ENCODE measurements around the gene RNF157. TPM values are rescaled to one million over a fixed set of nuclear protein-coding genes. Genes with fewer than 3 reads are reported as not detected.

Gene RNF157
- total and polyA plus RNA-seq, 9 of the 15 experiments (the other 6 are each of a cell fraction or from before 2014, with no cell fraction given): 8.1 to 31.7 (median 20.8) TPM

GRCh38 chr17:76272541-76273444, 32.5 kb upstream of the RNF157 start:
- H3K4me3 ChIP-seq: no peak overlapping the region
- peaks cover 31 to 93% of the 10 kb centered on the region in 2 experiments for H3K4me1 ChIP-seq (replicated peaks in 1 of 2; ENCODE audit: control insufficient read depth in 2 of 2, insufficient read depth in 2 of 2, low read length in 2 of 2)
- TF ChIP-seq, protein P1, sequence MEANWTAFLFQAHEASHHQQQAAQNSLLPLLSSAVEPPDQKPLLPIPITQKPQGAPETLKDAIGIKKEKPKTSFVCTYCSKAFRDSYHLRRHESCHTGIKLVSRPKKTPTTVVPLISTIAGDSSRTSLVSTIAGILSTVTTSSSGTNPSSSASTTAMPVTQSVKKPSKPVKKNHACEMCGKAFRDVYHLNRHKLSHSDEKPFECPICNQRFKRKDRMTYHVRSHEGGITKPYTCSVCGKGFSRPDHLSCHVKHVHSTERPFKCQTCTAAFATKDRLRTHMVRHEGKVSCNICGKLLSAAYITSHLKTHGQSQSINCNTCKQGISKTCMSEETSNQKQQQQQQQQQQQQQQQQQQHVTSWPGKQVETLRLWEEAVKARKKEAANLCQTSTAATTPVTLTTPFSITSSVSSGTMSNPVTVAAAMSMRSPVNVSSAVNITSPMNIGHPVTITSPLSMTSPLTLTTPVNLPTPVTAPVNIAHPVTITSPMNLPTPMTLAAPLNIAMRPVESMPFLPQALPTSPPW (CRISPR knock-in tag; IDR thresholded peaks at IDR 0.05): 0 out of 2 replicates have a peak, but pooled peaks have one; percentile 6
- TF ChIP-seq, protein P2, sequence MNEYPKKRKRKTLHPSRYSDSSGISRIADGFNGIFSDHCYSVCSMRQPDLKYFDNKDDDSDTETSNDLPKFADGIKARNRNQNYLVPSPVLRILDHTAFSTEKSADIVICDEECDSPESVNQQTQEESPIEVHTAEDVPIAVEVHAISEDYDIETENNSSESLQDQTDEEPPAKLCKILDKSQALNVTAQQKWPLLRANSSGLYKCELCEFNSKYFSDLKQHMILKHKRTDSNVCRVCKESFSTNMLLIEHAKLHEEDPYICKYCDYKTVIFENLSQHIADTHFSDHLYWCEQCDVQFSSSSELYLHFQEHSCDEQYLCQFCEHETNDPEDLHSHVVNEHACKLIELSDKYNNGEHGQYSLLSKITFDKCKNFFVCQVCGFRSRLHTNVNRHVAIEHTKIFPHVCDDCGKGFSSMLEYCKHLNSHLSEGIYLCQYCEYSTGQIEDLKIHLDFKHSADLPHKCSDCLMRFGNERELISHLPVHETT (CRISPR knock-in tag; conservative IDR thresholded peaks at IDR 0.05 in 1 of 2, IDR thresholded peaks at IDR 0.05 in 1 of 2): no peak
- no peak for TF ChIP-seq POLR3A (IDR thresholded peaks at IDR 0.05; ENCODE audit: borderline replicate concordance, extremely low read depth, insufficient read depth, insufficient read length)
- TF ChIP-seq CTBP1 (IDR thresholded peaks at IDR 0.05; ENCODE audit: borderline replicate concordance): no peak
- no peak for TF ChIP-seq CTCFL (IDR thresholded peaks at IDR 0.05; ENCODE audit: borderline replicate concordance, insufficient read depth, low read depth, low read length, poor library complexity, severe bottlenecking)
- 0 out of 2 replicates have a peak, but pooled peaks have one; percentile 1 for TF ChIP-seq CHD2 (IDR thresholded peaks at IDR 0.05; ENCODE audit: low read depth, low read length)
- TF ChIP-seq SAP30 (IDR thresholded peaks at IDR 0.05; ENCODE audit: borderline replicate concordance, insufficient read depth, low read depth, low read length, poor library complexity, severe bottlenecking): no peak
- TF ChIP-seq SMARCC2 (IDR thresholded peaks at IDR 0.05; ENCODE audit: low read depth): no peak
- no peak for TF ChIP-seq ZNF408 (CRISPR knock-in tag; IDR thresholded peaks at IDR 0.05; ENCODE audit: low read depth)
- no peak for TF ChIP-seq HBP1 (CRISPR knock-in tag; IDR thresholded peaks at IDR 0.05)
- TF ChIP-seq ZFX (CRISPR knock-in tag; IDR thresholded peaks at IDR 0.05): no peak
- TF ChIP-seq SPI1 (IDR thresholded peaks at IDR 0.05; ENCODE audit: borderline replicate concordance, low read depth, low read length): peak; percentile 33; the same call in 1 of the 2 replicates

More at GRCh38 chr17:76272541-76273444, 32.5 kb upstream of the RNF157 start:
- H3K36me3 ChIP-seq (ENCODE audit: control insufficient read depth, insufficient read depth, low read length): peaks cover 31% of the 10 kb centered on the region
- FAIRE-seq (no peak), DNase-seq (ENCODE audit: extremely low read depth in 1 of 4, low spot score in 3 of 4) (no peak), ATAC-seq (peak; percentile 2)
- no TSS peak for BruUV-seq (replicated peaks)
- no peaks in the 10 kb centered on the region for H3K9me3 ChIP-seq (replicated peaks; ENCODE audit: control insufficient read depth, insufficient read depth, low read depth, low read length)
- ChIA-PET POLR2A (interaction anchor here (0.5 to 10.6 kb wide), 28 partner anchors 8 to 692 kb away, joined by 3 to 227 read pairs (median 4); partner anchors contain the start of genes RNF157, UBALD2 and WBP2), CTCF (ENCODE audit: low intra/inter-chr PET ratio) (no interaction called here)
- H3K27ac ChIP-seq (ENCODE audit: extremely low read depth, low read depth, low read length): no peak overlapping the region
- H3K4me2 ChIP-seq (ENCODE audit: insufficient read depth, low read length): no peak overlapping the region
- H3K27me3 ChIP-seq (ENCODE audit: control insufficient read depth in 2 of 2, insufficient read depth in 2 of 2, low read length in 2 of 2): no peaks in the 10 kb centered on the region
- 77% methylated on average over 16 of the region's 19 CpGs for WGBS (ENCODE audit: insufficient coverage, low coverage, missing lambda C conversion rate)
- H3K79me2 ChIP-seq (ENCODE audit: control insufficient read depth, insufficient read depth, low read length): peaks cover 31% of the 10 kb centered on the region
- peak overlapping the region in 1 of 2 experiments; percentile 77; a peak in 2 of 4 replicates for H3K9ac ChIP-seq (ENCODE audit: insufficient read depth in 1 of 2, low read depth in 2 of 2, low read length in 2 of 2)
- intact Hi-C loops (cut with micrococcal nuclease): no loop called here
- H4K20me1 ChIP-seq (replicated peaks; ENCODE audit: control insufficient read depth, insufficient read depth, low read length): no peaks in the 10 kb centered on the region
- in situ Hi-C loops (cut with MboI): no loop called here
- no peak overlapping the region for H2AFZ ChIP-seq (ENCODE audit: low read depth, low read length)
- H3K9me1 ChIP-seq (ENCODE audit: control insufficient read depth, insufficient read depth, low read length): no peaks in the 10 kb centered on the region
